GM19468 (cell line): ENCODE measurements around the gene PHF21A.
"Not testable (repeated sequence)": the region's sequence is repeated elsewhere in the genome, so short reads cannot be mapped to it uniquely, and the experiment has no call there.

Experiments used
- ATAC-seq: cut with Tn5 transposase; IDR thresholded peaks from one replicate; pipeline ENCODE4 v1.9.1; 2021; ENCODE audit warnings: mild to moderate bottlenecking, moderate library complexity, moderate number of reproducible peaks; ENCODE audit not compliant: unreplicated experiment; ENCODE audit errors: extremely low read depth

The PHF21A gene

DNA sequence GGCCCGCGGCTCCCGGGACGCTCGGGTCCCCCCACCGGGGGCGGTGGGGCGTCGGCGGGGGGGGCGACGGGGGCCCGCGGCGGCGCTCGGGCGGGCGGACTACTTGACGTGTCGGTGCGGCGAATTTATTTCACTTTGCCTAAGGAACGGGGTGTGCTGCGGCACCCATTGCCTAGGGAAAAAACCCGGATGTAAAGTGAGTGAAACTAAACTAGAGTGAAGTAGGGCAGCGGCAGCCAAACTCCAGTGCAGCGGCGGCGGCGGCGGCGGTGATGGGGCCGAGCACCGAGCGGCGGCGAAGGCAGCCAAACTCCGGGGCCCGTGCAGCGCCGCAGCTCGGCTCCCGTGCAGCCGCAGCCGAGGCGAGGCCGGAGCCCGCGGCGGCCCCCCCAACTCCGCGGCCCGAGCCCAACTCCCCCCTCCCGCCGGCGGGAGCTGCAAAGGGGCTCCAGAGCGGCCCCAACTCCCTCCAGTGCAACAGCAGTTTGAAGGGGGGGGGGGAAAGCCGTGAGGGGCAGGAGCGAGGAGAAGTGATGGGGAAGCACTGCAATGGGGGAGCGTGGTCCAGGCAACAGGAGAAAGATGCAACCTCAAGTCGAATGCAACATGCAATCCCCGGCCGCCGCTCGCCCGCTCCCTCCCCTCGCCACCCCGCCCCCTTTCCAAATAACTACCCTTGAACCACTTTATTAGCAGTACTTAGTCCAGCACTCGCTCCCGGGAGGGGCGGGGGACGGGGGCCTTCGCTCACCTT, 647 bp upstream of the PHF21A start:
- ATAC-seq = peak; percentile 33

DNA sequence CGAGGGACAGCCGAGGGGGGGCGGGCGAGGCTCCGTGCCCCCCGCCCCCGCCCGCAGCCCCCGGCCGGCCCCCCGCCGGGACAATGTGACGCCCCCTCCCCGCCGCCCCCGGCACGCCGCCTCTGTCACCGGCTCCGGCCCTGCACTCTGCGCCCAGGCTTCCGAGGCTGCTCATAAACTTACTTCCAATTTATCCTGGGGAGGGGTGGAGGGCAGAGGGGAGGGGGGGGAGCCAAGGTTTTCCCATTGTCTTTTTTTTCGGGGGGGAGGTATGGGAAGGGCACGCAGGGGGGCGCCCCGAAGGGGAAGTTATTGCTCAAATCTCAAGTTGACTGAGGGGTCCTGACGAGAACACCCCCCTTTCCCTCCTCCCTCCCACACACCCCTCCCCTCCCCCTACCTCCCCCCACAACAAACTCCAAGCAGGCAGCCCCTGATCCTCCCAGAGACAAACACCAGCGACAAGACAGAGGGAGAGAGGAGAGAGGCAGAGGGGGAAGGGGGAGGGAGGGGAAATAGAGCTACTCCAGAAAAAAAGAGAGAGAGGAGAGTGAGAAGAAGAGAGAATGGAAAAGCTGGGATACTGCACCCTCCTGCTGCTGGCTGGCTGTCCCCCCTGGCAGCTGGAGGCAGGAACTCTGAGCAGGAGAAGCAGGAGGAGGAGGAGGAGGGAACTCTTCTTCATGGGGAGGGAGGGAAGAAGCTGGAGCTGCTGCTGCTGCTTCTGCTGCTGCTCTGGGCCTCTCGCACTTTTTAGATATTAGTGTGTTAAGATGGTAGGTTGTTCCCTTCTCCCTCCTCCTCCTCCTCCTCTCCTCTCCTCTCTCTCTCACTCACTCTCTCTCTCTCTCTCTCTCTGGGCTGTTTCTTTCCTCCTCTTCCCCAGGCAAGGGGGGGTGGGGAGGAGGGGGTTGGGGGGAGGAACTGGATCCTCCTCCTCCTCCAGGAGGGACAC, 631 bp downstream of the PHF21A start:
- no peak for ATAC-seq

DNA sequence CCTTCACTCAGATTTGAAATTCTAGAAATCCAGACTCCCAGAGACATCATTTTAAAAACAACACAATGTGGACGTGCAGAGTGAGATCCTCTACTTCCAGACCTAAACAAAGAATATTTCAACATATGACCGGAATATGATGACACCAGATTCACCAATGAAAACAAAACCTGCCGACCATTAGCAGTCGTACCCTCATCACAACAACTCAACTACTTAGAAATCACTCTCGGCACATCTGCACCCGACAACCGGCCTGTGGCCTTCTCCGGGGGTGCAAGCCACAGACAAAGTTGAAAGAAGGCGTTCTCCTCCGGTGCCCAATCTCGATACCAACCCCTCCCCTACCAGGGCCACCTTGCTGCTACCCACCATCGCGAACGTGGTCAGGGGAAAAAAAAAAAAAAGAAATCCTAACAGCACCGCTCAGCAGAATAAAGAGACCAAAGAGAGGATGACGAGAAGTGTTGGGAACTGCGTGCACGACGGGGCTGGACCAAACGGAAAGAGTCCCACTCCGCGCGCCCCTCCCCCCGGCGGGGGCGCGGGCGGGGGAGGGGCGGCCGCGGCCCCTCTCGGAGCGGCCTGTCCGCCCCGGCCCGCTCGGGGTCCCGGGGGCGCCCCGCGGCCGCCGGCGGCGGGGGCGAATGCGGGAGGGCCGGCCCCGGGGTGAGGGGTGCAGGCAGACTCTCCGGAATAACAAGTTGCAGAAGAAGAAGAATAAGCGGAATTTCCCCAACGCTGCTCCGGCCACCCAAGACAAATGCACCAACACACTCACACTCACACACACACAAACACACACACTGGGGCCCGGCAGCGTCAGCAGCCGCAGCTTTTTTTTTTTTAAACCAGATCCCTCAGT, 1.7 kb downstream of the PHF21A start:
- ATAC-seq = no peak

DNA sequence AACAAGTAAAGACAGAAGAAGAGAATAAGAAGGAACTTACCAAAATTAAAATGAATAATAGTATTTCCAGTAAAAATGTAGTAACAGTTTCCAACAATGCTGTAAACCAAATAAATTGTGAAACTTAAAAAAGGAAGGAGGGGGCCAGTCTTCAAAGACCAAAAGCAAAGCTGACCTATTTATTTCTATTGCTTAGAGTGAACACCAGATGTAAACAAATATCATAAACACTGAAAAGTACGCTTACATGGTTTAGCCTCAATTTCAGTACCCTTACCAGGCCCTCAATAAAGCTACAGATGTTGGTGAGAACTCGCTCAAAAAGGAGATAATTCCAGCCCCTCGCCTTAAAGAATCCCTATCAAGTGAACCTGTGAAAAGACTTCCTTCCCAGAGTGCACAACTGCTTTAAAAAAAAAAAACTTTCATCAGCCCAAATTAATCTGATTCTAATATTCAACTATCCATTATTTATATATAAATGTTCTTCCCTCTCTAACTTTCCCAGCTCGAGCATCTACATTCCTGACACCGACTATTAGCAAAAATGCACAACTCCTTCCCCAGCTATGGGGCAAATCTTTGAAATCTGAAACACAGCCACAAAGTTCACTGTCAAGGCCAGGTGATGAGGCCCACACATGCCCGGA, 2.4 kb downstream of the PHF21A start:
- ATAC-seq = no peak

DNA sequence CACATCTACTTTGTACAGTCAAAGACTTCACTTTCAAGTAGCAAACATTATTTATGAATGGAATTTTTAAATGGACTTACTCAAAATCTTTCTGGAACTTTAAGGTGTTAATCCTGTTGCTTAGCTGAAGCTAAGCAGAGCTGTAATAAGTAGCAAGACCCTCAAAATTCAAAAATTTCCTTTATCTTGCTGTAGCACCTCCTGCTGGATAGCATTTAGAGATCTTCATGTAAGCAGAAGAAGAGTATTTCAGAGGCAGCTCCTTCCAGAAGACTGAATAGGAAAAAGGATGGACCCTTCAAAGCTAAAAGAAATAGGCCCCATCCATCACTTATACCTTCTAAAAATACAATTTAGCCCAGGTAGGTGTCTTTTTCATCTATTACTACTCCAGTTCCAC, 3.4 kb downstream of the PHF21A start:
- no peak for ATAC-seq

DNA sequence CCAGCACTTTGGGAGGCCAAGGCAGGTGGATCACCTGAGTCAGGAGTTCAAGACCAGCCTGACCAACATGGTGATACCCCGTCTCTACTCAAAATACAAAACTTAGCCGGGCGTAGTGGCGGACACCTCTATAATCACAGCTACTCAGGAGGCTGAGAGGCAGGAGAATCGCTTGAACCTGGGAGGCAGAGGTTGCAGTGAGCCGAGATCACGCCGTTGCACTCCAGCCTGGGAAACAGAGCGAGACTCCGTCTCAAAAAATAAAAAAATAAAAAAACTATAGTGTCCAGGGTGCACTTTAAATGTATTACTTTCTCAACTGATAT, 4.6 kb downstream of the PHF21A start:
- ATAC-seq = not testable (repeated sequence)

DNA sequence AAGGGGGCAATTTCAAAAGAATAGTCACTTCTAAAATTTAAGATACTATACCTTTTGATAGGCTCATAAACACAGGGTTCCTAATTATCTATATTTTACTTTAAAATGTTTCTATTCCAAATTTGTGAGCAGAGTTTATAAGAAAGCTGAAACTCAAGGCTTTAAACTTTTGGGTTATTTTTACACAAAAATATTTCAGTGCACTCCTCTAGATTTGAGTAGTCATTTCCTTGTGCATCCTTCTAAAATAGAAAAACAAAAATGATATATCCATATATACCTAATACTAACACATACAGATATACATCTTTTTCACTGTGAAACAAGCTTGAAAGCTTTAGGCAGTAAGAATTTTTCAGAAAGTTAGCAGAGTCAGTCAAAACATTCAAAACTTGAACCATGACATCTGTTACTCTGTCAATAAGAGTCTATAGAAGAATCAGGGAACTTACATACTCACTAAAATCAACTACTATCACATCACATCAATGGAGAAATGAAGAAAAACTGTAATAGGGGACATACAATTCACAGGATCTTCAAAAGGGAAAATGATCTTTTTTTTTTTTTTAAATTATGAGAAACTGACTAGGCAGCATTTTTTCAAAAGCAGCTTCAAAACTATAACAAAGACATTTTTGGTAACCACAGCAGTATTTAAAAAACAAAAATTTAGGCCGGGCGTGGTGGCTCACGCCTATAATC, 5.1 kb downstream of the PHF21A start:
- ATAC-seq = no peak

DNA sequence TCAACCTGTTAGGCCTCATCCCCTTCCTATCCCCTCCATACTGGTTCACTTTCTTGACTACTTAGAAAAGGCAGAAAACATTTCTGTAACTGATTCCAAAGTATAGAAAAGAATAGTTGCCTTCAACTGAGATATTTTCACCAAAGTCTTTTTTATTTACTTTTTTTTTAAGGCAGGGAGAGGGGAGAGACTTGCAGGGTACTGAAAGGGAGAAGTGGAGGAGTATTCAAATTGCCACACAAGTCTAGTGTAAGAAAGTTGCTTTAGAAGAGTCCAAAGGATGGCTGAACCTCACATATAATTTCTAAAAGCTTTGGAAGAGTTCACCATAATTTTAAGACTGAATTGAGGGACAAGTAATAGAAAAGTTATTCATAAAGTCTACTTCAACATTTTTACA, 6.3 kb downstream of the PHF21A start:
- no peak for ATAC-seq

DNA sequence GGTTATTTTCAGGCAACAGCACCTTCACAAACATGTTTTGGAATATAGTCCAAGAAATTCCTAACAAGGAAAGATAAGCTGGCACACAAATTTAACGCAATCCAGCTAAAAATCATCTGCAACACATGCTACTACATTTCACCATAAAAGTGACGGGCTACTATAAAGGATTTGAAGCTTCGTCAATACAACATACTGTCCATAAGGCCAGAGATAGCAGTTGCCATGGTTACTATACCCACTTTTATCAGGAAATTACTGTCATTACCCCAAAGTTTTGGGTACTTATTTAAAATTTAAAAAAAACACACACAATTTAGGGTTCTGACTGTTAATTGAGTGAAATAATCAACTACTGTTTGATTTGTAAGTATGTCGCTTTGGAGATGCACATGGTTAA, 6.9 kb downstream of the PHF21A start:
- no peak for ATAC-seq

DNA sequence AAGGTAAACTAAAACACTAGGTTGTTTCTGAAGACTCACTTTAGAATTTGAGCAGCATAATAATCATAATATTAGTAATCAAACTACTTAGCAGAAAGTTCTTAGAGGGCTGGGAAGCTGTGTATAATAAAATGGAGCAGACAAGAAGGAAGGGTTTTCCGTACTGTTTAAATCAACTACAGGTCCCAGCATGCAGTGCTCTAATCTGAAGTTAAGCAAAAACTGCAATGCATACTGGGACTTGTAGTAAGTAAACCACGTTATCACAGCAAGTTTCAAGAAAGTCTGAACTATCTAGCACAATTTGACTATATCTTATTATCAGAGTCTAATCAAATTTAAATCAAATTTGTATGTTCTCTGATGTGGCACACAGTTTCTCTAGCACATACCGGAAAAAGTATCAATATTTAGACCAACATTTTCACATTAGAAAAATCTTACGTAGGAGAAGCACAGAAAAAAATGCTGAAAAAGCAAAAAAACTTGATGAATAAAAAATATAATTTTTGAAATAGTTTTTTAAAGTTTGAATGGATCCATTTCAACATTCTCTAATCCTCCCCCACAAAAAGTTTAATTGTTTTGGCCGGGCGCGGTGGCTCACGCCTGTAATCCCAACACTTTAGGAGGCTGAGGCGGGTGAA, 8.2 kb downstream of the PHF21A start:
- peak; percentile 71 for ATAC-seq

DNA sequence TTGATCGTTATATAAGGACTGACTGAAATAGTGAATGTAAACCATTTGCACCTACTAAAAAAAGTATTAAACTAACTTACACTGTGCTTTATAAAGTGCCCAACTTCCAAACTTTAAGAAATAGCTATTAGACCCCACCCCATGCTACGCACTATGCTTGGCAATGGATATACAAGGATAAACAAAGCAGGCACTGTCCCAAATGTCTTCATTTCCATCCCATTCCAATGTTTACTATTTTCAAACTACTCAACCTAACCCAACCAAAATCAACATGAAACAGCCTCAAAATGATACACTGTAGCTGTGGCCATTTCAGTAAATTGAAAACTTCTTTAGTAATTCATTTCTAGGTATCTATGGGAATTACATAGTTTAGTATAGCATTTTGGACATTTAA, 12.5 kb downstream of the PHF21A start:
- no peak for ATAC-seq

DNA sequence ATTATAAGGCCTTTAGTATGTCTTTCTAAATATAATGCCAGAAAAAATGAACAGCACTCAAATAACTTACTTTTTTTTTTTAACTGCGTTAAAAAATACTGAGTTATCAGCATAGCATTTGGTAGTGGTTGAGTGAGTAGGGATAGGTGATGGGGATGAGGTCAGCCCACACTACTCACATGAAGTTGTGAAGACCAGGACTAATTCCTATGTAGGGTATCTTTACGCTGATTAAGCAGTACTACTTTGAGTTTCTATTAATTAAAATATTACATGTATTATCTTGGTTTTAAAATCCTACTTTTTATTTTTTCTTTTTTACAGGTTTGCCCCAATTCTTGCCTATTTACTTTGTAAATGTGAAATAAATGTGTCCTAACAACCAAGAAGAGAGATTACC, 13.5 kb downstream of the PHF21A start:
- ATAC-seq = no peak

DNA sequence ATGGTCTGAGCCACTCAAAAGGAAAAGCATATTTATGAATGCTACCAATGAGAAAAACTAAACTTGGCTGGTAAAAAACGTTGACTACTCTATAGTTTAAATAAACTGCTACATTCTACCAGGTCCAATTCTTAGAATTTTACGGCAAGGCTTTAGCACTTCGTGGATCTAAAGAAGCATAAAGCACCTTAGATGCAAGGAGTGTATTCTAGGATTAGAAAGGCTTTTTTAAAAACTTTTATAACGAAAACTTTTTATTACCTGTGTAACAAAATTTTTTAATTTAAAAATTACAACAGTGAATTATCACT, 13.9 kb downstream of the PHF21A start:
- no peak for ATAC-seq

DNA sequence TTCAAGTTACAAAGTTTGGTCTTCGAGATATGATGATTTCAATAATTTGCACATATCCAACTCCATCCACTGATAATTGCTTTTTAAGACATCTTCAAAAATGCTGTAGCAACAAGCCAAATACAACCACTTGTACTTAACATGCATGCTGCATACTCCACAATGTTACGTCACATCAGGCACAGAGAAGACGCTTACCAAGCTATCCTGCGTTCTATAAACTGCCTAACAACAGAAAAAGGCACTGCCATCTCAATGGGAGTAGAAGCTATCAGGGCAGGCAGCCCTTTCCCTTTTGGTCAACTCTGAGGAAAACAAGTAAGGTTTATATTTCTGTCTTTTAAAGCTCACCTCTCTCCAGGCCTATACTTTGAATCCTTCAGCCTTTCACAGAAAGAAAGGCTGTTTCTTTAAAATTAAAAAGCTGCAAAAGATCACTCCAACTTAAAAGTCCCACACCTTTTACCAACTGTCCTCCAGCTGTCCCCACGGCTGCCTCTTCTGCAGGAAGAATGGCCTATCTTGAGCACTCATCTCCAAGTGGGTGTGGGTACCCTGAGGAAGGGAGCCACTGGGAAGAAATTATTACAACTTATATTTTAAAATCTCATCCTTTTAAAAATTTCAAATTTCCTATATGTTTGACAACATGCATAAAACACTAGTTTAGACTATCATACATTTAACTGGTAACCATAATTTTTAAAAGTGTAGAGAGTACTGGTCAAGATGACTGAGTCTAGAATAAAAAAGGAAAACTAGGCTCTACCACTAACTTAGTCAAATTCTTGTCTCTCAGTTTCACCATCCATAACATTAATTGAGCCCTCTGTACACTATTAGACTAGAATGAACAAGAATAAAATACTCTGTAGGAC, 14.5 kb downstream of the PHF21A start:
- no peak for ATAC-seq

DNA sequence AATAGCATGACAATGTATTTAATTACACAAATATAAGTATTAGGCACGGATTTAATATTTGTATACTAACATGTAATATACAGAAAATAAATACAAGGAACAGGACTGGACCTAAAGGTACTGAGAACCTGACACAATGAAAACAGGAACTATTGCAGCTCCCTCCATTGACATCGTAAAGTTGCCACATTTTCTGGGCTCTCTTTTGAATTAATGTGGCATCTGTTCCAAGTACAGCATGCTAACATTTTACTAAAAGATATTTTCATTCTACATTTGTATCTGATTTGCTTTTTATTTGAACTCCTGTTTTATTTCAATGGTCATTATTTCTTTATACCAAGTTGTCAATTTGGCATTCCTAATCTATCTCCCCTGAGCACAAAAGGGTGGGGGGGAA, 15.3 kb downstream of the PHF21A start:
- no peak for ATAC-seq

DNA sequence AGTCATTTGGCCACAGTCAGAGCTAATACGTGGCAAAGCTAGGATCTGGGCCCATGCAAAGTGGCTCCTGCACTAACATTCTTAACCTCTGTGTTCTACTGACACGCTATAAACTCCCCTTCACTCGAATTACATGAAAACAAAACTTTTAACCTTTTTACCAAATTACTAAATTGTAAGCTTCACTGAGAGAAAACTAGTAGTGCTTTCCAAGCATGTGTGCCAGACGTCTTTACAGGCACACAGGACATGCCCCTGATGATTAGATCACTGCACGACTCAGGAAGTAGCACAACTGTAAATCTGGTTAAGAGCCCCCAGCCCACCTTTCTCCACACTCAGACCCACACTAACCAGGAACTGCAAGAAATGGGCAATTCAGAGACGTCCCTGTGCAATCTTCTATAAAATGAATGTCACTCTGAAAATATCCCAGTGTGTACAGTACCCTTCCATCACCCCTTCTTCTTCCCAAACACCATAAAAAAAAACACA, 16.1 kb downstream of the PHF21A start:
- no peak for ATAC-seq

DNA sequence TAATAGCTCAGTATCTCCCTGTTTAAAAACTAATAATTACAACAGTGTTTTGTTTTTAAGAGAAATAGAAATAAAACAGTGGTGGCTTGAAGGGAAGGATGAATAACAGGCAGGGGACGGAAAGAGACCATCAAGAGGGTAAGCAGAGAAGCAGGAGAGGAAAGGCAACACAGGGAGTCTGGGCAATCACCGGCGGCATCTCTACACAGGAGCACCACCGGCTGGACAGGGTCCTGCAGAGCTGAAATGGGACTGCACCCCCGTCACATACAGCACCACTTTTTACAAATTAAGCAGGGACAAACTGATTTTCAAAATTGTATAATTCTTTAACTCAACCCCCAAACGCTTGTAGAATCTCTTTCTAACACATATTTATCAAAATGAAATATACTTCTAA, 18.4 kb downstream of the PHF21A start:
- no peak for ATAC-seq

DNA sequence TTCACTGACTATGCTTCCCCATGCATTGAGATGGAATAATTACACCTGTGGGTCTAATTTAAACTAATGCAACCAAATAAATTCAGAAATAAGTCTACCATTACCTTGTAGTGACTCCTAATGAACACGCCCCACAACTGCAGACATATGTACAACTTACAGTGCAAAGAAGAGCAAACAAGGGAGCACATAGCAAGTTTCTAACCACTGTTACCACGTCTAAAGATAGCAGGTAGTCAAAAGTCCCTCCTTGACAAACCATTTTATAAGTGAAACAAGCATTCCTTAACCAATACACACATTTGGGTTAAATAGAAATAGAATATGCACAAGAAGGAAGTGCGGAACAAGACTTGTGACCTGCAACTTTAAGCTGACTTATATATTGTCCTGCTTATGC, 20.6 kb downstream of the PHF21A start:
- no peak for ATAC-seq
